Adipocyte (in vitro differentiated cells): ENCODE results near the gene SFN.
"Not testable (repeated sequence)": the region's sequence is repeated elsewhere in the genome, so short reads cannot be mapped to it uniquely, and the experiment has no call there.

ENCODE experiments used
- DNase-seq: peaks from one replicate; pipeline ENCODE4 v3.0.0-alpha.2; 2015; ENCODE audit warnings: low read depth
- H3K27me3 ChIP-seq: replicated peaks from 2 replicates; pipeline ENCODE4 v1.7.0; 2013; ENCODE audit warnings: mild to moderate bottlenecking, low read length, moderate library complexity; ENCODE audit not compliant: control insufficient read depth, insufficient read depth
- H3K36me3 ChIP-seq: 2 replicates; pipeline ENCODE4 v1.7.0; 2013; ENCODE audit warnings: low read length, mild to moderate bottlenecking, moderate library complexity; ENCODE audit not compliant: control insufficient read depth, insufficient read depth, severe bottlenecking
- H3K4me1 ChIP-seq: 2 replicates; pipeline ENCODE4 v1.7.0; 2013; ENCODE audit warnings: mild to moderate bottlenecking, low read length, moderate library complexity; ENCODE audit not compliant: control insufficient read depth, insufficient read depth
- H3K4me3 ChIP-seq: 2 replicates; pipeline ENCODE4 v1.7.0; 2013; ENCODE audit warnings: mild to moderate bottlenecking, low read length, moderate library complexity
- H3K9ac ChIP-seq: 2 replicates; pipeline ENCODE4 v1.7.0; 2013; ENCODE audit warnings: mild to moderate bottlenecking, low read length, moderate library complexity
- H3K9me3 ChIP-seq: 2 replicates; pipeline ENCODE4 v1.7.0; 2013; ENCODE audit warnings: mild to moderate bottlenecking, low read length, moderate library complexity; ENCODE audit not compliant: control insufficient read depth

The SFN gene

DNA sequence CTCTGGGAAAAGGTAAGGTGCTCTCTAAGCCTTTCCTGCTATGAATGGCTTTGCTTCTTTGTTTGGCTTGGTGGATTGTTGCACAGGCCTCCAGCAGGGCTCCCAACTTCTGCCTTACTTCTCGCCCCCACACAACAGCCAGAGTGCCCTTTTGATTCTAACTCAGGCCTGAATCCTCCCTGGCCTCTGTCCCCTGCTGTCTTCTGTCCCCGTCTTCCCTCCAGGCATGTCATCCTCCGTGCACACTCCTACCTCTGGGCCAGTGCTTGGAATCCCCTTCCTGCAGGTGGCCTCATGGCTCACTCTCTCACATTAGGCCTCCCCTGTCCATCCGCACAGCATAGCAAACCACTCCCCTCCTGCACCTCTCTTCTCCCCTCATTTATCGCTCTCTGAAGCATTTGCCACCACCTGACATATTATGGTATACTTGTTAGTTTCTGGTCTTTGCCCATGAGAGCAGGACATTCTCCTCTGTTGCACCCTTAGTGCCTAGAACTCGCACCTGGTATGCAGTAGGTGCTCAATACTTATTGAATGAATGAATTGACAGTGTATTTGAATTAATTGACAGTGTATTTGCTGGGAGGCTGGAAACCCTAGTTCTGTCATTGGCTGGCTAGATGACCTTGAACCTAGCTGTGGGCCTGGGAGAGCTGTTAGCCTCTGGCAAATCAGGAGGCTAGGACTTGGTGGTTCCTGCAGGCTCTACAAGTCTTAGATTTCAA, 33.6 kb upstream of the SFN start:
- Histone ChIP-seq H3K9ac (no peak overlapping the region), H3K27me3 (no peaks in the 10 kb centered on the region), H3K4me3 (peak overlapping the region; percentile 60), H3K36me3 (peaks cover 27% of the 10 kb centered on the region), H3K9me3 (no peaks in the 10 kb centered on the region), H3K4me1 (peaks cover 34% of the 10 kb centered on the region)
- no peak for DNase-seq

DNA sequence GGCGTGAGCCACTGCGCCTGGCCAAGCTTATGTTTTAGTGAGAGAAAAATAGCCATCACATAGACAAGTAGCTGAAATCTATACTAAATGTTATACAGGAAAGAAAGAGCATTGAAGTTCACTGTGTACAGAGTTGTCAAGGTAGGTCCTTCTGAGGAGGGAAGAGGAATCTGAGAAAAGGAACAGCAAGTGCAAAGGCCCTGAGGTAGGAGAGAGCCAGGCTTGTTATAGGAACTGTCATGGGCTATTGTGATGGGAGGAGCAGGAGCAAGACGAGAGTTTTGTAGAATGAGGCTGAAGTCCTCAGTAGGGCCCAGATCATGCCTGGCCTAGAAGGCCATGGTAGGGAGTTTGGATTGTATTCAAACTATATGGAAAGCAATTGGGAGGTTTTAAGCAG, 31.9 kb upstream of the SFN start:
- Histone ChIP-seq H3K9ac (no peak overlapping the region), H3K36me3 (peaks cover 41% of the 10 kb centered on the region), H3K4me1 (peaks cover 31% of the 10 kb centered on the region), H3K4me3 (no peak overlapping the region), H3K27me3 (no peaks in the 10 kb centered on the region), H3K9me3 (no peaks in the 10 kb centered on the region)
- no peak for DNase-seq

GRCh38 chr1:26831546-26832248, 31.3 kb upstream of the SFN start:
- Histone ChIP-seq H3K36me3 (peaks cover 44% of the 10 kb centered on the region), H3K9ac (peak overlapping the region; percentile 6), H3K4me3 (peak overlapping the region; percentile 38), H3K9me3 (no peaks in the 10 kb centered on the region), H3K27me3 (no peaks in the 10 kb centered on the region), H3K4me1 (peaks cover 29% of the 10 kb centered on the region)
- DNase-seq: no peak

DNA sequence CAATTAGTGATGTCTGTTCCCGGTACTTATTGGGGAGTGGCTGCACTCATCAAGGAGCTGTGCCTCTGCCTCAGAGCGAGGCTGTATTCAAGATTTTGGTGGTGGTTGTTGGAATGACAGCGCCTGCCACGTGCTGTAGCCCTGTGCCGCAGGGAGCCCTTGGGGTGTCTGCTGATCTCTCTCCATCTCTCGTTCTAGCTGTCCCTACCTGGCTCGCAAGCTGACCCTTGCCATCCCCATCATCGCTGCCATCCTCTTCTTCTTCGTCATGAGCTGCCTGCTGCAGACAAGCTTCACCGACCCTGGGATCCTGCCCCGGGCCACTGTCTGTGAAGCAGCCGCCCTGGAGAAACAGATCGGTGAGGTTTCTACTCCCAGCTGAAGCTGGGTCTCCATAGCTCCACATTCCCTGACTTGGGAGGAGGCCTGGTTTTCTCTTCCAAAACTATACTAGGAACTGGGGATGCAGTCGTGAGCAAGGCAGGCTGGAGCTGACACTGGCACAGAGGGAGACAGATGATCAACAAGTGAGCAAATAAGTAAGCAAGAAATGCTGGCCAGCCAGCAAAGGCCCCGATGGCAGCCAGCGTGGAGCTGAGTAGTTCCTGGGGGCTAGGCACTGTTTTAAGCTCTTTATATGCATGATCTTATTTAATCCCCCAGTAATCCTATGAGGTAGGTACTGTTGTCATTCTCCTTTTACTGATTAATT, 30.5 kb upstream of the SFN start:
- H3K27me3 ChIP-seq: no peaks in the 10 kb centered on the region
- H3K4me1 ChIP-seq: peaks cover 29% of the 10 kb centered on the region
- DNase-seq: no peak
- H3K9ac ChIP-seq: peak overlapping the region; percentile 6
- H3K4me3 ChIP-seq: peak overlapping the region; percentile 38
- no peaks in the 10 kb centered on the region for H3K9me3 ChIP-seq
- peaks cover 44% of the 10 kb centered on the region for H3K36me3 ChIP-seq

GRCh38 chr1:26833432-26834405, 29.2 kb upstream of the SFN start:
- Histone ChIP-seq H3K4me3 (no peak overlapping the region), H3K27me3 (no peaks in the 10 kb centered on the region), H3K4me1 (peaks cover 20% of the 10 kb centered on the region), H3K36me3 (peaks cover 53% of the 10 kb centered on the region), H3K9me3 (no peaks in the 10 kb centered on the region), H3K9ac (no peak overlapping the region)
- no peak for DNase-seq

GRCh38 chr1:26837665-26838064, 25.3 kb upstream of the SFN start:
- not testable (repeated sequence) for DNase-seq, H3K9ac ChIP-seq, H3K9me3 ChIP-seq, H3K27me3 ChIP-seq, H3K4me1 ChIP-seq, H3K4me3 ChIP-seq
- H3K36me3 ChIP-seq: peaks cover 69% of the 10 kb centered on the region

DNA sequence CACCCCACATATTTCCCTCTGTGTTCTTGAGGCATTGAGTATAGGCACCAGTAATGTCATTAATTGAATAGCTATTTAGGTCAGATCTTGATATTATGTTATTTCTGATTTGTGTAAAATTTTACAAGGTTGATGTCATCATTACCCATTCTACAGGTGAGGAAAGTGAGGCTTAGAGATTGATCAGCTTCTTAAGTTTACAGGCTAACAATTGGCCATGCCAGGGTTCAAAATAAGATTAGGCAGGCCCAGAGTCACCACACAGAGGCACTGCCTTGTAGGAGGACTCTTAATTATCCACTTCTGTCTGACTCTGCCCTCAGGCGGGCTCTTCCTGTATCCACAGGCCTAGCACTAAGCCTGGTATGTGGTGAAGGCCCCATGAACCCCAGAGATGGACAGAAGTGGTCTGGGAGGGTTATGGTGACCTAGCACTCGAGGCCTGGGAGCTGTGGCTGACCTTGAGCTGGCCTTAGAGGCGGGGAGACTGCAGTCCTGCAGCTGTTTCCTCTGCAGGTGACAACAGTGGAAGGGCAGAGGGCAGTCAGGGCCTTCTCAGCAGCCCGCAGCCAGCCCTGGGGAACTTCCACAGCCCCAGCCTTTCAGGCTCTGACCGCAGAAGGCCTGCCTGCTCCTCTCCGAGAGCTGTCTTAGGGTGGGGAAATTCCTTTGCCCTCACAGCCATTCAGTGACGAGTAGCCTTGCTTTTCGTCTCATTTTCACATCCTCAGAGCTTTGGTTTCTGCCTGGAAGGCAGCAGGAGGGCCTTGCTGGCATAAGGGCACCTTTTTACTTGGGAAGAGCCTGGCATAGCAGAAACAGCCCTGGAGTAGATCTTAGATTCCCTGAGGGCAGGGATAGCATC, 24.2 kb upstream of the SFN start:
- no peaks in the 10 kb centered on the region for H3K27me3 ChIP-seq
- H3K9ac ChIP-seq: no peak overlapping the region
- H3K4me1 ChIP-seq: no peaks in the 10 kb centered on the region
- DNase-seq: no peak
- H3K4me3 ChIP-seq: no peak overlapping the region
- peaks cover 60% of the 10 kb centered on the region for H3K36me3 ChIP-seq
- H3K9me3 ChIP-seq: no peaks in the 10 kb centered on the region

- DNase-seq: no peak
- no peak overlapping the region for H3K4me3 ChIP-seq
- no peaks in the 10 kb centered on the region for H3K27me3 ChIP-seq
- H3K9ac ChIP-seq: no peak overlapping the region
- H3K4me1 ChIP-seq: peaks cover under 1% of the 10 kb centered on the region
- no peaks in the 10 kb centered on the region for H3K9me3 ChIP-seq
- H3K36me3 ChIP-seq: peaks cover 54% of the 10 kb centered on the region
These were observed 23.6 kb upstream of the SFN start for GRCh38 chr1:26839339-26839722.

- H3K4me3 ChIP-seq: no peak overlapping the region
- no peak overlapping the region for H3K9ac ChIP-seq
- no peak for DNase-seq
- H3K4me1 ChIP-seq: peaks cover 5% of the 10 kb centered on the region
- no peaks in the 10 kb centered on the region for H3K9me3 ChIP-seq
- H3K27me3 ChIP-seq: no peaks in the 10 kb centered on the region
- peaks cover 49% of the 10 kb centered on the region for H3K36me3 ChIP-seq
These were observed 23.2 kb upstream of the SFN start for GRCh38 chr1:26839779-26840178.
